PC-9 (cell line): Measurements from ENCODE around the gene PIWIL4. TPM values are rescaled to one million over a fixed set of nuclear protein-coding genes. Genes with fewer than 3 reads are reported as not detected.

Experiments used
- BruUV-seq: library from RNA; stranded (reverse); fragments of 400-500 nt; replicated peaks from 2 replicates; lab custom pipeline; 2021; lab: Mats Ljungman, UMichigan
- CTCF ChIA-PET: fragments of 300-600 bp; sonication (Branson Sonifier 250); formaldehyde crosslinking; loops from one replicate; lab custom pipeline; 2022; ENCODE audit warnings: antibody characterized with exemption; lab: Charles Lee
- POLR2A ChIA-PET: fragments of 300-600 bp; sonication (Branson Sonifier 250); formaldehyde crosslinking; loops from one replicate; lab custom pipeline; 2022; ENCODE audit warnings: antibody characterized with exemption; ENCODE audit not compliant: unreplicated experiment; lab: Charles Lee
- DNase-seq, 2 experiments: peaks; one replicate each; pipeline versions ENCODE4 v3.0.0 to v3.0.0-alpha.2; 2015 to 2022; ENCODE audit warnings: mixed read lengths in 1 of 2
- H2AFZ ChIP-seq: fragments of 200-600 bp; sonication (generic); 2 replicates; pipeline ENCODE4 v1.8.1; 2017; ENCODE audit warnings: antibody characterized with exemption
- H3F3A ChIP-seq: fragments of 200-600 bp; sonication (generic); 2 replicates; pipeline ENCODE4 v1.8.1; 2017; ENCODE audit warnings: antibody characterized with exemption, mild to moderate bottlenecking, low read depth; ENCODE audit not compliant: insufficient read depth
- H3K27ac ChIP-seq: fragments of 200-600 bp; sonication (generic); 2 replicates; pipeline ENCODE4 v1.6.1; 2016; ENCODE audit warnings: mixed run types
- H3K27me3 ChIP-seq: fragments of 200-600 bp; sonication (generic); 2 replicates; pipeline ENCODE4 v1.6.1; 2016; ENCODE audit warnings: low read depth, mixed run types; ENCODE audit not compliant: insufficient read depth
- H3K36me3 ChIP-seq: fragments of 200-600 bp; sonication (generic); 2 replicates; pipeline ENCODE4 v1.6.1; 2016; ENCODE audit warnings: low read depth, mixed run types
- H3K4me1 ChIP-seq: fragments of 200-600 bp; sonication (generic); replicated peaks from 2 replicates; pipeline ENCODE4 v1.6.1; 2016; ENCODE audit warnings: mixed run types; ENCODE audit not compliant: insufficient read depth
- H3K4me2 ChIP-seq: fragments of 200-600 bp; sonication (generic); 2 replicates; pipeline ENCODE4 v1.6.1; 2017; ENCODE audit warnings: mixed run types
- H3K4me3 ChIP-seq: fragments of 200-600 bp; sonication (generic); 2 replicates; pipeline ENCODE4 v1.6.1; 2016; ENCODE audit warnings: mixed run types
- H3K79me2 ChIP-seq: fragments of 200-600 bp; sonication (generic); 2 replicates; pipeline ENCODE4 v1.6.1; 2017; ENCODE audit warnings: low read depth, mixed run types
- H3K9me2 ChIP-seq: fragments of 200-600 bp; sonication (generic); 2 replicates; pipeline ENCODE4 v1.8.1; 2017; ENCODE audit warnings: mild to moderate bottlenecking; ENCODE audit not compliant: insufficient read depth
- H3K9me3 ChIP-seq: fragments of 200-600 bp; sonication (generic); 2 replicates; pipeline ENCODE4 v1.8.1; 2016; ENCODE audit warnings: low read depth; ENCODE audit not compliant: insufficient read depth
- H4K20me1 ChIP-seq: fragments of 200-600 bp; sonication (generic); 2 replicates; pipeline ENCODE4 v1.8.1; 2017; ENCODE audit not compliant: insufficient read depth
- EZH2 ChIP-seq: fragments of 200-600 bp; sonication (generic); IDR thresholded peaks from 2 replicates; pipeline ENCODE4 v1.8.0; 2017; ENCODE audit warnings: antibody characterized with exemption, low read depth
- intact Hi-C: fragments of 100-400 bp; cut with micrococcal nuclease; formaldehyde crosslinking; loops from one replicate; pipeline ENCODE4 v1.10.0; 2022; ENCODE audit not compliant: unreplicated experiment
- total RNA-seq: library from RNA; stranded (reverse); gene quantifications from 2 replicates; pipeline ENCODE4 v1.2.3, GENCODE V29; 2021
- TF ChIP-seq, protein P1 (sequence below): fragments of 200-600 bp; sonication (generic); conservative IDR thresholded peaks from 2 replicates; pipeline ENCODE4 v1.6.1; 2017; ENCODE audit warnings: mixed run types, antibody characterized with exemption, mild to moderate bottlenecking, moderate library complexity

PIWIL4 gene
- total RNA-seq, 1 experiment from 2014 or later: 0.26 TPM

DNA sequence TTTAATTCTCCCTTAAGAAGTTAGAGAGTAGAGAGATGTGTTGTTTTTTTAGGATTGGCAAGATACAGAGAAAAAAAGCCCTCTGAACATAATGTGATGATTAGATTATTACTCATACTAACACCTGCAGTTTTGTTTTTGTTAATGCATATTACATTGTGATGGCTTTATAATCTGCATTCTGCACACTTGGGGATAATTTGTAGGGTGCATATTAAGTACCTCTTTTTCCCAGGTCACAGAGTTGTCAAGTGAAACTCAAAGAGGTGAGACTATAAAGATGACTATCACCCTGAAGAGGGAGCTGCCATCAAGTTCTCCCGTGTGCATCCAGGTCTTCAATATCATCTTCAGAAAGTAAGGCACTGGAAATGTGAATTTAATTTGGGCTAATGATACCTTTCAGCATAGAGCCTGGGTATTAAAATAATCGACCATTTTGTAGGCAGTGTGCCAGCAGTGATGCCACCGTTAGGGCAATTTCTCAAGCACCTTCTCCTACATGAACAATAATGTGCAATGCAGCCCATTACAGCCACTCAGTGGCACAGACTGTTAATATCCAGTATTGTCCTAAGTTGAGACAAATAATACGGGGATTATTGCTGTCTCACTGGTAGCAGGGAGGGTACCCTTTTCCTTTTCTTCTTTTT is 16.2 kb downstream of the PIWIL4 start:
- Histone ChIP-seq H3K4me3 (no peak overlapping the region), H4K20me1 (no peaks in the 10 kb centered on the region), H3K9me2 (no peaks in the 10 kb centered on the region), H3K9me3 (no peaks in the 10 kb centered on the region), H3K36me3 (no peaks in the 10 kb centered on the region), H3F3A (peaks cover 14% of the 10 kb centered on the region), H3K79me2 (no peaks in the 10 kb centered on the region), H3K4me2 (no peak overlapping the region), H2AFZ (no peak overlapping the region), H3K27ac (no peak overlapping the region), H3K4me1 (peaks cover 39% of the 10 kb centered on the region), H3K27me3 (no peaks in the 10 kb centered on the region)
- no TSS peak for BruUV-seq
- intact Hi-C loops: no loop called here
- ChIA-PET CTCF (no interaction called here), POLR2A (no interaction called here)
- DNase-seq: no peak
- no peak for TF ChIP-seq EZH2
- TF ChIP-seq, protein P1, sequence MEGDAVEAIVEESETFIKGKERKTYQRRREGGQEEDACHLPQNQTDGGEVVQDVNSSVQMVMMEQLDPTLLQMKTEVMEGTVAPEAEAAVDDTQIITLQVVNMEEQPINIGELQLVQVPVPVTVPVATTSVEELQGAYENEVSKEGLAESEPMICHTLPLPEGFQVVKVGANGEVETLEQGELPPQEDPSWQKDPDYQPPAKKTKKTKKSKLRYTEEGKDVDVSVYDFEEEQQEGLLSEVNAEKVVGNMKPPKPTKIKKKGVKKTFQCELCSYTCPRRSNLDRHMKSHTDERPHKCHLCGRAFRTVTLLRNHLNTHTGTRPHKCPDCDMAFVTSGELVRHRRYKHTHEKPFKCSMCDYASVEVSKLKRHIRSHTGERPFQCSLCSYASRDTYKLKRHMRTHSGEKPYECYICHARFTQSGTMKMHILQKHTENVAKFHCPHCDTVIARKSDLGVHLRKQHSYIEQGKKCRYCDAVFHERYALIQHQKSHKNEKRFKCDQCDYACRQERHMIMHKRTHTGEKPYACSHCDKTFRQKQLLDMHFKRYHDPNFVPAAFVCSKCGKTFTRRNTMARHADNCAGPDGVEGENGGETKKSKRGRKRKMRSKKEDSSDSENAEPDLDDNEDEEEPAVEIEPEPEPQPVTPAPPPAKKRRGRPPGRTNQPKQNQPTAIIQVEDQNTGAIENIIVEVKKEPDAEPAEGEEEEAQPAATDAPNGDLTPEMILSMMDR: no peak

DNA sequence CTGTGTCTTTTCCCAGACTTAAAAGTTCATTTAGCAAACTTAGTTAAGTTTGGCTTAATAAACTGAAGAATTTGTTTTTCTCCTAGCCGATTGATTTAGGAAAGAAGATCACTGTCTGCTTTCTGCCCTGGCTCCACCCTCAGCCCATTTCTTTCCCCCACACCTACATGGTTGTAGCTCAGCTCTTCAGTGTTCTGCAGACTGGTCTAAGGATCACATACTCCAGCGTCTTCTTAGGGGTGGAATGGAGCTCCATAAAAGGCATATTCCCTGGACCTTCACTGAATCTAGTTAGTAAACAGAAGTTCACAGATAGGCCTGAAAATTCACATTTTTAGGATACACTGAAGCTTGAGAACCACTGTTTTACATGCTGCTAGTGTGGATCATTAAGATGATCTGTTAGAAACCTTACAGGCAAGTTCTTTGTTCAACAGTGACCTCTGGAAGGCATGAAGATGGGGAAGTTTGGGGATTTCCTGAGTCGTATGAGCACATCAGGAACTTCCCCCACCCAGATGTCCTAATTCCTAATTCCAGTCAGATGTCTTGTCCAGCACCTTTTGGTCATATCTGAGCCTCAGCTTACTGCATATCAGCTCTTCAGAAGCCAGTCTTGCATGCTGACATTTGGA is 16.8 kb downstream of the PIWIL4 start:
- no peaks in the 10 kb centered on the region for H3K9me2 ChIP-seq
- POLR2A ChIA-PET: interaction anchor here (0.7 kb wide), 1 partner anchor 18 kb away, joined by 4 read pairs; no protein-coding TSS in a partner anchor
- no peak overlapping the region for H3K4me3 ChIP-seq
- peaks cover 20% of the 10 kb centered on the region for H3F3A ChIP-seq
- CTCF ChIA-PET: no interaction called here
- no peaks in the 10 kb centered on the region for H3K9me3 ChIP-seq
- peak overlapping the region; percentile 3; the same call in 1 of the 2 replicates for H3K4me2 ChIP-seq
- H4K20me1 ChIP-seq: no peaks in the 10 kb centered on the region
- no peak overlapping the region for H2AFZ ChIP-seq
- no TSS peak for BruUV-seq
- peaks cover 45% of the 10 kb centered on the region for H3K4me1 ChIP-seq
- H3K27ac ChIP-seq: no peak overlapping the region
- intact Hi-C loops: no loop called here
- no peaks in the 10 kb centered on the region for H3K79me2 ChIP-seq
- TF ChIP-seq EZH2: no peak
- TF ChIP-seq, protein P1: no peak
- no peaks in the 10 kb centered on the region for H3K27me3 ChIP-seq
- H3K36me3 ChIP-seq: no peaks in the 10 kb centered on the region
- DNase-seq: no peak

DNA sequence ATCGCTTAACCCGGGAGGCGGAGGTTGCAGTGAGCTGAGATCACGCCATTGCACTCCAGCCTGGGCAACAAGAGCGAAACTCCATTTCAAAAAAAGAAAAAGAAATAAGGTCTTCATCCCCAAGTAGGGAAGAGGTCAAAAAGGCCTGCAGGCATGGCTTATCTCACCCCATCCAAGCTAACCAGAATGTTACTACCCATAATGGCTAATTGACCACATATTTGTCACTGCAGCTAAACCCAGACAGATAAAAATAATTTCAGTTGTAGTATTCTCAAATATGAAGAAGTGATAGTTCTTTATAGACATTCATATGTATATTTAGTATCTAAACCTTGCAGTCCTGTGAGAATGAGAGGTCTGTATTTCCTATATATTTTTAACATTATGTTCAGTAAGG is 17.8 kb downstream of the PIWIL4 start:
- Histone ChIP-seq H3K9me3 (no peaks in the 10 kb centered on the region), H3K4me2 (no peak overlapping the region), H3K4me1 (peaks cover 55% of the 10 kb centered on the region), H4K20me1 (no peaks in the 10 kb centered on the region), H3K4me3 (no peak overlapping the region), H3K79me2 (no peaks in the 10 kb centered on the region), H3F3A (peaks cover 30% of the 10 kb centered on the region), H3K27me3 (no peaks in the 10 kb centered on the region), H3K9me2 (no peaks in the 10 kb centered on the region), H2AFZ (no peak overlapping the region), H3K36me3 (no peaks in the 10 kb centered on the region), H3K27ac (no peak overlapping the region)
- POLR2A ChIA-PET: no interaction called here
- no TSS peak for BruUV-seq
- CTCF ChIA-PET: no interaction called here
- TF ChIP-seq, protein P1: no peak
- TF ChIP-seq EZH2: no peak
- intact Hi-C loops: no loop called here
- no peak for DNase-seq
